Heart left ventricle (tissue), 16 donors: Measurements from ENCODE around the gene BCAR3. TPM values are rescaled to one million over a fixed set of nuclear protein-coding genes. Genes with fewer than 3 reads are reported as not detected.
A peak's percentile ranks its signal among the peaks of the same experiment; 100 is the strongest.

Experiments used
- ATAC-seq, 4 donors: fragments of 200-7000 bp; cut with Tn5 transposase; one replicate each; pipeline ENCODE4 v1.9.1; 2020 to 2022; ENCODE audit warnings: moderate library complexity in 4 of 4, mild to moderate bottlenecking in 3 of 4, moderate number of reproducible peaks in 1 of 4
- DNase-seq, 5 donors: peaks; one replicate each; pipeline ENCODE4 v3.0.0-alpha.2; 2020
- H3K27ac ChIP-seq, 12 donors: fragments of 200-600 bp; sonication (generic) in 4 of 12; one replicate each; pipeline versions ENCODE4 v1.5.0 to v1.8.0; 2016 to 2022; ENCODE audit warnings: mild to moderate bottlenecking in 2 of 12
- H3K27me3 ChIP-seq, 9 donors: fragments of 200-600 bp; sonication (generic) in 2 of 9; one replicate each; pipeline versions ENCODE4 v1.5.1 to v1.8.0; 2016 to 2022; ENCODE audit warnings: mild to moderate bottlenecking in 3 of 9
- H3K36me3 ChIP-seq, 9 donors: fragments of 200-600 bp; sonication (generic) in 2 of 9; one replicate each; pipeline versions ENCODE4 v1.5.0 to v1.8.0; 2018 to 2022; ENCODE audit warnings: mild to moderate bottlenecking in 2 of 9
- H3K4me1 ChIP-seq, 12 donors: fragments of 200-600 bp; sonication (generic) in 4 of 12; one replicate each; pipeline versions ENCODE4 v1.5.0 to v1.8.0; 2016 to 2022; ENCODE audit warnings: mild to moderate bottlenecking in 3 of 12
- H3K4me3 ChIP-seq, 12 donors: fragments of 200-600 bp; sonication (generic) in 4 of 12; one replicate each; pipeline versions ENCODE4 v1.5.0 to v1.8.0; 2017 to 2022; ENCODE audit warnings: mild to moderate bottlenecking in 9 of 12, moderate library complexity in 4 of 12
- H3K9me3 ChIP-seq, 12 donors: fragments of 200-600 bp; sonication (generic) in 4 of 12; one replicate each; pipeline versions ENCODE4 v1.5.0 to v1.8.0; 2016 to 2022; ENCODE audit warnings: mild to moderate bottlenecking in 1 of 12
- CTCF ChIP-seq, 12 donors: fragments of 200-600 bp; sonication (generic) in 4 of 12; IDR thresholded peaks; one replicate each; pipeline versions ENCODE4 v1.5.0 to v1.8.0; 2018 to 2022; ENCODE audit warnings: antibody characterized with exemption in 12 of 12, mild to moderate bottlenecking in 5 of 12
- POLR2A ChIP-seq, 2 donors: fragments of 450-650 bp; IDR thresholded peaks; one replicate each; pipeline ENCODE4 v1.6.1; 2017; ENCODE audit warnings: antibody characterized with exemption in 2 of 2, mild to moderate bottlenecking in 2 of 2, moderate library complexity in 2 of 2
- WGBS, 4 donors: extraction: QIAGEN DNeasy Blood & Tissue Kit in 2 of 4; methylation state at CpG; one replicate each; pipeline versions ENCODE4 v1.1.5 to v1.1.7; 2013 to 2018; 5-methylcytosine and 5-hydroxymethylcytosine counted together
- intact Hi-C, 10 donors: fragments of 100-400 bp; cut with DNase I; formaldehyde crosslinking; loops; one replicate each; pipeline versions ENCODE4 v1.11.1 to v1.14.2; 2022
- polyA plus RNA-seq, 2 donors: library from polyadenylated mRNA; stranded (reverse); fragments of 200-250 nt; gene quantifications; one replicate each; pipeline ENCODE4 v1.2.3, GENCODE V29; 2013
- total RNA-seq, 9 donors: library from RNA; depleted of rRNA in 2 of 9; stranded (reverse); fragments of >200 nt in 2 of 9; fragmentation: NEBNext Ultra II Directional in 3 of 9; extraction: Animal tissue kit (Norgen Biotek cat#: 25700) in 3 of 9; gene quantifications; one replicate each; pipeline versions ENCODE4 v1.1.0 to v1.2.4, GENCODE V29; 2016 to 2023
- donor health status: ischemic (EF 13 %, LVEDD 7.1; RV severe dilation, severe dysfunction).
- donor health status: healthy with polysubstance abuse.
- donor health status: DM: no; HTN: yes; CAD: no.
- donor health status: DM: no; HTN: no; CAD: no.
- donor health status: ischemic (EF 25% LVEDD 6.9; RV normal size, moderate dysfunction).
- donor health status: ischemic (EF 25% LVEDD 5.7; RV mildly dilated, moderate dysfunction).
- donor health status: healthy.
- donor health status: DM: yes; HTN: yes; CAD: no.
- donor health status: ischemic (EF 35%, LVEDD 5.7; RV mildly dilated, moderate dysfunction).
- donor health status: nonischemic (EF 11% LVEDD 7.7; RV severe dilation, severe dysfunction).
- donor health status: DM: yes; HTN: yes; CAD: no.
- donor health status: PGD.
- donor health status: ischemic (EF 29% LVEDD 5.4; RV normal size, mild dysfunction).
- donor health status: nonischemic (EF 23%, LVEDD 6.1; RV moderate dilation, normal function).

Gene BCAR3
- total and polyA plus RNA-seq, 11 donors, result 6.4 to 25.0 (median 12.9) TPM

GRCh38 chr1:93703643-93704042, 22.0 kb upstream of the BCAR3 start:
- 80 to 93% (median 86%) methylated on average over 3 of the region's 3 CpGs for WGBS, 4 donors
- DNase-seq (no peak), ATAC-seq (no peak)
- H3K4me1 ChIP-seq, result peaks cover 0 to 52% (median 30%) of the 10 kb centered on the region in 12 donors
- peak overlapping the region in 1 of 12 donors; percentile 24 for H3K27ac ChIP-seq
- H3K4me3 ChIP-seq, result no peak overlapping the region
- H3K27me3 ChIP-seq, result no peaks in the 10 kb centered on the region
- H3K9me3 ChIP-seq, result no peaks in the 10 kb centered on the region
- no peaks in the 10 kb centered on the region for H3K36me3 ChIP-seq
- intact Hi-C loops, result no loop called here
- TF ChIP-seq CTCF (IDR thresholded peaks at IDR 0.05), result no peak
- no peak for TF ChIP-seq POLR2A (IDR thresholded peaks at IDR 0.05)

GRCh38 chr1:93702828-93703183, 21.2 kb upstream of the BCAR3 start:
- Histone ChIP-seq H3K4me1 (peaks cover 0 to 44% (median 22%) of the 10 kb centered on the region in 12 donors), H3K9me3 (no peaks in the 10 kb centered on the region), H3K4me3 (no peak overlapping the region), H3K27me3 (no peaks in the 10 kb centered on the region), H3K27ac (peak overlapping the region in 11 of 12 donors; percentile 7 to 83 (median 66)), H3K36me3 (no peaks in the 10 kb centered on the region)
- ATAC-seq (peak in 3 of 4 donors; percentile 15 to 43 (median 40)), DNase-seq (no peak)
- TF ChIP-seq CTCF (IDR thresholded peaks at IDR 0.05), result peak in 1 of 12 donors; percentile 3
- no peak for TF ChIP-seq POLR2A (IDR thresholded peaks at IDR 0.05)
- intact Hi-C loops, result loop anchor here in 1 of 10 donors (1.0 kb wide), 1 partner anchor 22 kb away; the partner anchor contains the start of gene BCAR3
- 29 to 43% (median 32%) methylated on average over 3 of the region's 3 CpGs for WGBS, 4 donors

- H3K9me3 ChIP-seq, result no peaks in the 10 kb centered on the region
- H3K27ac ChIP-seq, result peak overlapping the region; percentile 6 to 83 (median 66)
- TF ChIP-seq CTCF (IDR thresholded peaks at IDR 0.05), result no peak
- no peak for TF ChIP-seq POLR2A (IDR thresholded peaks at IDR 0.05)
- H3K4me3 ChIP-seq, result no peak overlapping the region
- peak in 4 of 5 donors; percentile 53 to 81 (median 68) for DNase-seq
- intact Hi-C loops, result loop anchor here in 1 of 10 donors (1.0 kb wide), 1 partner anchor 21 kb away; the partner anchor contains the start of gene BCAR3
- H3K36me3 ChIP-seq, result no peaks in the 10 kb centered on the region
- peak; percentile 88 to 95 (median 94) for ATAC-seq
- H3K4me1 ChIP-seq, result peaks cover 0 to 41% (median 22%) of the 10 kb centered on the region in 12 donors
- 68 to 69% (median 68%) methylated on average over 9 of the region's 9 CpGs for WGBS, 4 donors
- no peaks in the 10 kb centered on the region for H3K27me3 ChIP-seq
Measured at GRCh38 chr1:93702111-93702827, 20.6 kb upstream of the BCAR3 start.

GRCh38 chr1:93701629-93702028, 20.0 kb upstream of the BCAR3 start:
- TF ChIP-seq CTCF (IDR thresholded peaks at IDR 0.05), result no peak
- TF ChIP-seq POLR2A (IDR thresholded peaks at IDR 0.05), result no peak
- peak in 1 of 5 donors; percentile 40 for DNase-seq
- Histone ChIP-seq H3K27me3 (no peaks in the 10 kb centered on the region), H3K36me3 (no peaks in the 10 kb centered on the region), H3K4me3 (no peak overlapping the region), H3K9me3 (no peaks in the 10 kb centered on the region), H3K27ac (peak overlapping the region in 2 of 12 donors; percentile 69 to 83), H3K4me1 (peaks cover 0 to 41% (median 22%) of the 10 kb centered on the region in 12 donors)
- peak in 3 of 4 donors; percentile 10 to 31 (median 23) for ATAC-seq
- intact Hi-C loops, result loop anchor here in 1 of 10 donors (1.0 kb wide), 1 partner anchor 20 kb away; the partner anchor contains the start of gene BCAR3
